Naive thymus-derived CD8-positive, alpha-beta T cell (primary cell): Measurements from ENCODE around the gene CLN6. TPM values are rescaled to one million over a fixed set of nuclear protein-coding genes. Genes with fewer than 3 reads are reported as not detected.

Source experiments
- ATAC-seq, 2 donors: fragments of 150-1000 bp; cut with Tn5 transposase in 1 of 2; sonication (Bioruptor Pico), chemical (Tn5 transposase) in 1 of 2; 1 replicate in 1 of 2; 2 replicates in 1 of 2; pipeline ENCODE4 v1.10.0; 2021; ENCODE audit warnings: mild to moderate bottlenecking in 2 of 2, moderate library complexity in 2 of 2
- POLR2A ChIA-PET: fragments of 350-600 bp; sonication (Branson Sonifier 250); formaldehyde crosslinking; loops from one replicate; lab custom pipeline; 2021; ENCODE audit warnings: antibody characterized with exemption; lab: Charles Lee
- DNase-seq, 10 donors: peaks; one replicate each; pipeline versions ENCODE4 v3.0.0 to v3.0.0-alpha.2; 2020 to 2022
- H3K27ac Mint-ChIP-seq, 10 donors: one replicate each; pipeline ENCODE4 v1.8.0; 2020 to 2022; ENCODE audit warnings: mild to moderate bottlenecking in 10 of 10, mixed read lengths in 10 of 10, moderate library complexity in 4 of 10, inconsistent platforms in 1 of 10
- H3K27me3 Mint-ChIP-seq, 5 donors: one replicate each; pipeline ENCODE4 v1.8.0; 2021 to 2022; ENCODE audit warnings: mixed read lengths in 5 of 5
- H3K36me3 Mint-ChIP-seq, 3 donors: one replicate each; pipeline ENCODE4 v1.8.0; 2020 to 2022; ENCODE audit warnings: mixed read lengths in 3 of 3, mild to moderate bottlenecking in 2 of 3, inconsistent platforms in 1 of 3
- H3K4me1 Mint-ChIP-seq, 4 donors: one replicate each; pipeline ENCODE4 v1.8.0; 2021 to 2022; ENCODE audit warnings: mixed read lengths in 4 of 4
- H3K4me3 Mint-ChIP-seq, 10 donors: one replicate each; pipeline ENCODE4 v1.8.0; 2020 to 2022; ENCODE audit warnings: mild to moderate bottlenecking in 10 of 10, mixed read lengths in 10 of 10, moderate library complexity in 6 of 10, inconsistent platforms in 1 of 10
- H3K9me3 Mint-ChIP-seq, 9 donors: one replicate each; pipeline ENCODE4 v1.8.0; 2020 to 2022; ENCODE audit warnings: mixed read lengths in 9 of 9, mild to moderate bottlenecking in 3 of 9, inconsistent platforms in 1 of 9, moderate library complexity in 1 of 9
- polyA plus RNA-seq, 3 donors: library from polyadenylated mRNA; unstranded; fragments of 300-500 nt; fragmentation: Illumina TruSeq; gene quantifications; one replicate each; pipeline ENCODE4 v1.2.3, GENCODE V29; 2021
- total RNA-seq, 8 experiments: library from RNA in 2 of 8; stranded (reverse) in 2 of 8; gene quantifications; one replicate each; pipeline ENCODE4 v1.2.3 and lab custom pipeline; 2021 to 2026

Gene CLN6
- total and polyA plus RNA-seq, 5 experiments from 2014 or later = 2.4 to 22.3 (median 4.1) TPM

- H3K9me3 Mint-ChIP-seq = no peaks in the 10 kb centered on the region
- no peaks in the 10 kb centered on the region for H3K36me3 Mint-ChIP-seq
- peak overlapping the region in 4 of 10 donors; percentile 32 to 74 (median 59) for H3K27ac Mint-ChIP-seq
- ATAC-seq = no peak
- H3K4me3 Mint-ChIP-seq = no peak overlapping the region
- H3K27me3 Mint-ChIP-seq = no peaks in the 10 kb centered on the region
- H3K4me1 Mint-ChIP-seq = peaks cover 0 to 4% (median 2%) of the 10 kb centered on the region in 4 donors
- POLR2A ChIA-PET = no interaction called here
- DNase-seq = no peak
Measured at GRCh38 chr15:68201153-68201878, 28.2 kb downstream of the CLN6 start.

DNA sequence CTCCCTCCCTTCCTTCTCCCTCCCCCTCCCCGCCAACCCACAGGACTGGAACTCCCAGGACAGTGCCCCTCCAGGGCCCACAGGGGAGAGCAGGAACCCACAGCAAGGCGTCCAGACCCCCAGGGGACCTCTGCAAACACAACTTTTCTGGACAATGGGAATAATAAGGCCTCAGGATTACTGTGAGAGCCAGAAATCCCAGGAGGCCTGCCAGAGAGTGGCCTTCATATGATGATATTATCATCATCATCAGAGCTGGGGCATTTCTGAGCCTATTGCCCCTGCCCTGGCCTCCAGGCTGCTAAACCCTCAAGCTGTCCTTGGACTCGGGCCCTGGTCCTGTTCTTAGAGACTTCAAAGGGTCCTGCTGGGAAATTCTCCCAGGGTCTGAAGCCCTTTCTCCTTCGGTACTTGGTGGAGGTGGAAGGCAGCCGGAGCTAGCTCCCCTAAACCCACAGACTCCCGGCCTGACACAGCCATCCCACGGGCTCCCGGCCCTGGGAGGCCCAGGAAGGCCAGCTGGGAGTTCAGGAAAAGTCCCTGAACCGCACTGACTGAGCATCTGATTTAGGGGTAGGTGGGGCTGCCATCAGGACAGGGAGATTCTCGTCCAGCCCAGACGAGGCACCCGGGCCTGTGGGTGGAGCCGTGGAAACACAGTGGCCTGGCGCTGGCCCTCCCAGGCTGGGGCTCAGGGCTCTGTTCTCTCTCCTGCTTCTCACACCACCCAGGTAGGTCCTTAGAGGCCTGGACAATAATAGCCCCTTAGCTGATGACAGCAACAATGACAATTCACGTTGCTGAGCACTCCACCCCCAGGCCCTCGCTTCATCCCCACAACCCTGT is 29.3 kb downstream of the CLN6 start:
- no peak for DNase-seq
- H3K9me3 Mint-ChIP-seq = no peaks in the 10 kb centered on the region
- peak overlapping the region in 6 of 10 donors; percentile 22 to 80 (median 48) for H3K27ac Mint-ChIP-seq
- H3K4me1 Mint-ChIP-seq = peaks cover 0 to 4% (median 1%) of the 10 kb centered on the region in 4 donors
- ATAC-seq = no peak
- POLR2A ChIA-PET = no interaction called here
- H3K27me3 Mint-ChIP-seq = no peaks in the 10 kb centered on the region
- H3K4me3 Mint-ChIP-seq = no peak overlapping the region
- peaks cover 0 to under 1% (median 0%) of the 10 kb centered on the region in 3 donors for H3K36me3 Mint-ChIP-seq

DNA sequence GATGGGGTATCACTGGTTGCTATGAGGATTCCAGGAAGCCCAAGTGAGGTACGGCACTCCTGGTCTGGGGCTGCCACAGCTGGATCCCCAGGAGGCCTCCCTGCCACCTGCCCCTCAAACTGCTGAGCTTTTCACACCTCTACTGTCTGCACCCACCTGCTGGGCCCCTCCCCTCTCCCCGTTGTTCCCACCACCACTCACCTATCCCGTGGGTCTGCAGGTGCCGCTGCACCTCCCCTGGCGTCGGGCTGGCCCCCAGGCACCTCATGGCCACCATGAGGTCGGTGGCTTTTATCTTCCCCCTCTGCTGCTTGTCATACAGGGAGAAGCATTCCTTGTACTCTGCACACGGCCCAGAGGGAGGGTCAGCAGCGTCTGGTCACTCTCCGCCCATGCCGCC is 30.2 kb downstream of the CLN6 start:
- peak overlapping the region in 8 of 10 donors; percentile 19 to 80 (median 50) for H3K27ac Mint-ChIP-seq
- ATAC-seq (no peak), DNase-seq (no peak)
- H3K36me3 Mint-ChIP-seq = peaks cover 0 to 7% (median 0%) of the 10 kb centered on the region in 3 donors
- H3K27me3 Mint-ChIP-seq = no peaks in the 10 kb centered on the region
- peaks cover 0 to 3% (median 0%) of the 10 kb centered on the region in 4 donors for H3K4me1 Mint-ChIP-seq
- no peaks in the 10 kb centered on the region for H3K9me3 Mint-ChIP-seq
- POLR2A ChIA-PET = no interaction called here
- H3K4me3 Mint-ChIP-seq = no peak overlapping the region

DNA sequence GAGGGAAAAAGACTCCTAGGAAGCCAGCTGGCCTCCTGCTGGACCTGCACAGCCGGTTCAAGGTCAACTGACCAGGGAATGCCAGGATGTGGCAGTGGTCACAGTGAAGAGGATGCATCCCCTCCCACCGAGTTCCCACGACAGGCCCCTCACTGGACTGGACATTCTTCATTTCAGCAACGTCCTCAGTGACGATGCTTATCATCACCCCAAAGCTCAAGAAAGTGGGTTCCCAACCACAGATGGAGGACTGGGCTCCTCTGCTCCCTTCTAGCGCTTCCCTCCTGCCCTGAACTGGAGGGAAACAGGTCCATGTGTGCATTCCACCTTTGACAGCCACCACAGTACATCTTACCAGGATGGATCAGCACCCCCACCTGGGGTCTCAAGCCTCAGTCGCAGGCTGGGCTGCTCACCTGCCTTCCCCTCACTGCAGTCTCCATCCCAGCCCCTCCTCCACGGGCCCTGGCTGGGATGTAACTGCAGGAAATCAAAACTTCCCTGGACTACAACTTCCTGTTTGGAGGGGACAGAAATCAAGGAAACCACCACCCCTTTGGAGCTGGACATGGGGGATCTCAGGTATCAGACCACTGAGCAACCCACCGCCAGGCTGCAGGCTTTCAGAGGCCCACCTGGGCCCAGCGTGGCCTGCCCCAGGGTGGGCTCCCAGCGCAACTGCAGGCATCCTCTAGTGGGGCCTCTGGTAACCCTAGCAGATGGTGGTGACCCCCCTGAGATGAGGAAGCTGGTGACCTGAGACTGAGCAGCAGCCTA is 31.7 kb downstream of the CLN6 start:
- H3K4me3 Mint-ChIP-seq = no peak overlapping the region
- peaks cover 0 to 6% (median 2%) of the 10 kb centered on the region in 4 donors for H3K4me1 Mint-ChIP-seq
- POLR2A ChIA-PET = no interaction called here
- DNase-seq (no peak), ATAC-seq (no peak)
- no peaks in the 10 kb centered on the region for H3K27me3 Mint-ChIP-seq
- H3K9me3 Mint-ChIP-seq = no peaks in the 10 kb centered on the region
- peak overlapping the region in 5 of 10 donors; percentile 43 to 86 (median 76) for H3K27ac Mint-ChIP-seq
- peaks cover 0 to 17% (median 0%) of the 10 kb centered on the region in 3 donors for H3K36me3 Mint-ChIP-seq

DNA sequence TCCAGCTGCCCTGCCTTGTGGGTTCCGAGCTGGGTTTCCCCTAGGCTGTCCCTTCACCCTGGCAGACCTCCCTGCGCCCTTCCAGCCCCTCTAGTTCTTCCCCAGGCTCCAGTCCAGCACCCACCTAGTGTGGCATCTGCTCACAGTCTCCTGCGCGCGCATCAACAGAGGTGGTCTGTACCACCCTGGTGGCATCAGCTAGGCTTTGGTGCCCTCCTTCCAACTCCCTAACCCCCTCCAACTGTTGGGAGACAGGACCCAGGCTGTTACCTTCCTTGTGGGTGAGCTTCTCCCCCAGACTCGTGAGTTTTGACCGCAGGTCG is 32.4 kb downstream of the CLN6 start:
- Mint-ChIP-seq H3K36me3 (peaks cover 0 to 23% (median 0%) of the 10 kb centered on the region in 3 donors), H3K9me3 (no peaks in the 10 kb centered on the region), H3K27me3 (no peaks in the 10 kb centered on the region), H3K27ac (peak overlapping the region in 7 of 10 donors; percentile 22 to 86 (median 55)), H3K4me3 (no peak overlapping the region), H3K4me1 (peaks cover 0 to 6% (median 3%) of the 10 kb centered on the region in 4 donors)
- ATAC-seq = no peak
- no peak for DNase-seq
- POLR2A ChIA-PET = no interaction called here

- peak overlapping the region in 1 of 10 donors; percentile 86 for H3K27ac Mint-ChIP-seq
- H3K9me3 Mint-ChIP-seq = no peaks in the 10 kb centered on the region
- H3K4me3 Mint-ChIP-seq = no peak overlapping the region
- H3K36me3 Mint-ChIP-seq = peaks cover 0 to 29% (median 0%) of the 10 kb centered on the region in 3 donors
- POLR2A ChIA-PET = no interaction called here
- no peak for DNase-seq
- ATAC-seq = no peak
- H3K27me3 Mint-ChIP-seq = no peaks in the 10 kb centered on the region
- peaks cover 0 to 6% (median 2%) of the 10 kb centered on the region in 4 donors for H3K4me1 Mint-ChIP-seq
Measured at GRCh38 chr15:68196445-68197169, 32.9 kb downstream of the CLN6 start.

- Mint-ChIP-seq H3K27ac (peak overlapping the region in 6 of 10 donors; percentile 7 to 79 (median 35)), H3K4me1 (peaks cover 0 to 6% (median 2%) of the 10 kb centered on the region in 4 donors), H3K36me3 (peaks cover 0 to 37% (median 0%) of the 10 kb centered on the region in 3 donors), H3K4me3 (no peak overlapping the region), H3K9me3 (no peaks in the 10 kb centered on the region), H3K27me3 (no peaks in the 10 kb centered on the region)
- ATAC-seq = no peak
- DNase-seq = no peak
- POLR2A ChIA-PET = interaction anchor here (0.7 kb wide), 1 partner anchor 341 kb away, joined by 3 read pairs; no protein-coding TSS in a partner anchor
Measured at GRCh38 chr15:68195336-68196112, 34.0 kb downstream of the CLN6 start.

- POLR2A ChIA-PET = no interaction called here
- Mint-ChIP-seq H3K36me3 (peaks cover 0 to 63% (median 3%) of the 10 kb centered on the region in 3 donors), H3K4me3 (no peak overlapping the region), H3K27me3 (no peaks in the 10 kb centered on the region), H3K4me1 (peaks cover 0 to 6% (median 2%) of the 10 kb centered on the region in 4 donors), H3K27ac (peak overlapping the region in 8 of 10 donors; percentile 4 to 61 (median 47)), H3K9me3 (no peaks in the 10 kb centered on the region)
- no peak for DNase-seq
- no peak for ATAC-seq
Measured at GRCh38 chr15:68192804-68193486, 36.6 kb downstream of the CLN6 start.

DNA sequence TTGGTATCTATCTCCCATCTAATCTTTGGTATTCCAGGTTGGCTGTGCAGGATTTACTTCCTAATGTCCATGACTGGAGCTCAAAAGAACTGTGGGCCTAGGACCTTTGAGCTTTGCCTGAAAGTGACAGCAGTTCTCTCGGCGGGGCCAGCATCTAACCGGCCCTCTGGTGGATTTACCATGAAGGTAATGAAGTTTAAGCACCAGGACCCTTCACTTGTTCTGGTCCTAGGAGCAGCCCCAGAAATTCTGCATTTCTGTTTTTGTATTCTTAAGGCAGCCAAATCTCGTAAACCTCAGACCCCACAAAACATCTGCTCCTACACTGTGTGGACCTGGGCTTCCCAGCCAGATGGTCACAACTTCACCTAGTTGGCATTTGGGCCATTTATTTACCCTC is 37.4 kb downstream of the CLN6 start:
- H3K27ac Mint-ChIP-seq = peak overlapping the region in 6 of 10 donors; percentile 15 to 65 (median 60)
- H3K4me1 Mint-ChIP-seq = peaks cover 0 to 6% (median 2%) of the 10 kb centered on the region in 4 donors
- H3K9me3 Mint-ChIP-seq = no peaks in the 10 kb centered on the region
- H3K27me3 Mint-ChIP-seq = no peaks in the 10 kb centered on the region
- H3K36me3 Mint-ChIP-seq = peaks cover 0 to 71% (median 7%) of the 10 kb centered on the region in 3 donors
- no peak overlapping the region for H3K4me3 Mint-ChIP-seq
- DNase-seq = no peak
- POLR2A ChIA-PET = no interaction called here
- ATAC-seq = no peak

- POLR2A ChIA-PET = no interaction called here
- Mint-ChIP-seq H3K4me3 (no peak overlapping the region), H3K4me1 (peaks cover 0 to 6% (median 2%) of the 10 kb centered on the region in 4 donors), H3K9me3 (no peaks in the 10 kb centered on the region), H3K36me3 (peaks cover 0 to 71% (median 7%) of the 10 kb centered on the region in 3 donors), H3K27ac (peak overlapping the region in 7 of 10 donors; percentile 34 to 65 (median 58)), H3K27me3 (no peaks in the 10 kb centered on the region)
- ATAC-seq = no peak
- DNase-seq = no peak
Measured at GRCh38 chr15:68191555-68191954, 38.0 kb downstream of the CLN6 start.

GRCh38 chr15:68190048-68190447 is 39.5 kb downstream of the CLN6 start:
- Mint-ChIP-seq H3K36me3 (peaks cover 0 to 79% (median 10%) of the 10 kb centered on the region in 3 donors), H3K27me3 (no peaks in the 10 kb centered on the region), H3K4me1 (peaks cover 0 to 6% (median 2%) of the 10 kb centered on the region in 4 donors), H3K9me3 (no peaks in the 10 kb centered on the region), H3K27ac (peak overlapping the region in 3 of 10 donors; percentile 56 to 63 (median 61)), H3K4me3 (no peak overlapping the region)
- no peak for DNase-seq
- ATAC-seq = no peak
- POLR2A ChIA-PET = no interaction called here
